HepG2 (cell line): Measurements from ENCODE around the gene UBA6. TPM values are rescaled to one million over a fixed set of nuclear protein-coding genes. Genes with fewer than 3 reads are reported as not detected.

Experiments
- ATAC-seq: fragments of 200-7000 bp; cut with Tn5 transposase; 3 replicates; pipeline ENCODE4 v1.9.1; 2020; ENCODE audit warnings: mild to moderate bottlenecking, moderate library complexity
- Bru-seq: library from RNA; stranded (reverse); fragments of 400-500 nt; gene quantifications from one replicate; lab custom pipeline; 2021; lab: Mats Ljungman, UMichigan
- BruChase-seq, 2 experiments: library from RNA; stranded (reverse); fragments of 400-500 nt; gene quantifications; one replicate each; lab custom pipeline; 2021; lab: Mats Ljungman, UMichigan
- BruUV-seq: library from RNA; stranded (reverse); fragments of 400-500 nt; replicated peaks from 2 replicates; lab custom pipeline; 2021; lab: Mats Ljungman, UMichigan
- CTCF ChIA-PET: fragments of 300-600 bp; formaldehyde crosslinking; extraction: SDS; loops from one replicate; lab custom pipeline; 2021; ENCODE audit warnings: low total read pairs, inconsistent platforms, low intra/inter-chr PET ratio; lab: Yijun Ruan, JAX
- POLR2A ChIA-PET: fragments of 350-600 bp; sonication (Branson Sonifier 250); formaldehyde crosslinking; loops from one replicate; lab custom pipeline; 2020; ENCODE audit warnings: antibody characterized with exemption, inconsistent platforms; lab: Yijun Ruan, JAX
- DNase-seq: peaks from one replicate; pipeline ENCODE4 v3.0.0-alpha.2; 2015; ENCODE audit warnings: low spot score
- FAIRE-seq: peaks from 3 replicates; lab custom pipeline; 2011; peaks lifted over from hg19 to GRCh38; lab: Jason Lieb, UNC
- H2AFZ ChIP-seq: one replicate; pipeline ENCODE4 v1.6.1; 2011; ENCODE audit warnings: low read length, inconsistent platforms
- H3K27ac ChIP-seq: fragments of 300-600 bp; 3 replicates; pipeline ENCODE4 v1.8.0; 2011; ENCODE audit warnings: mixed run types, mild to moderate bottlenecking, mixed read lengths, low read length, inconsistent platforms; ENCODE audit not compliant: insufficient read depth; ENCODE audit errors: extremely low read length
- H3K27me3 ChIP-seq, 2 experiments: fragments of 200-600 bp in 1 of 2; 2 replicates in 1 of 2; 3 replicates in 1 of 2; pipeline versions ENCODE4 v1.6.0 to v1.8.0; 2011; ENCODE audit warnings: low read length in 2 of 2, mild to moderate bottlenecking in 2 of 2, moderate library complexity in 2 of 2, inconsistent platforms in 1 of 2; ENCODE audit not compliant: insufficient read depth in 2 of 2, control insufficient read depth in 1 of 2
- H3K36me3 ChIP-seq, 2 experiments: fragments of 200-600 bp in 1 of 2; replicated peaks in 1 of 2; 2 replicates in 1 of 2; 3 replicates in 1 of 2; pipeline versions ENCODE4 v1.5.1 to v1.8.0; 2011; ENCODE audit warnings: low read length in 2 of 2, inconsistent platforms in 1 of 2; ENCODE audit not compliant: insufficient read depth in 2 of 2, control insufficient read depth in 1 of 2
- H3K4me1 ChIP-seq: 2 replicates; pipeline ENCODE4 v1.5.1; 2012; ENCODE audit warnings: low read length, inconsistent platforms; ENCODE audit not compliant: insufficient read depth
- H3K4me2 ChIP-seq: 2 replicates; pipeline ENCODE4 v1.6.0; 2011; ENCODE audit warnings: low read depth, low read length, inconsistent platforms
- H3K4me3 ChIP-seq, 3 experiments: fragments of 200-600 bp in 1 of 3; sonication (generic), shearing (Covaris generic) in 1 of 3; replicated peaks in 1 of 3; 2 replicates each; pipeline ENCODE4 v1.5.1; 2011 to 2016; ENCODE audit warnings: low read length in 3 of 3, inconsistent platforms in 2 of 3, low read depth in 2 of 3, mild to moderate bottlenecking in 2 of 3, control low read depth in 1 of 3, mixed read lengths in 1 of 3; ENCODE audit not compliant: insufficient read depth in 1 of 3
- H3K79me2 ChIP-seq: one replicate; pipeline ENCODE4 v1.6.1; 2011; ENCODE audit warnings: low read length, inconsistent platforms; ENCODE audit not compliant: insufficient read depth
- H3K9ac ChIP-seq: 2 replicates; pipeline ENCODE4 v1.6.0; 2011; ENCODE audit warnings: mild to moderate bottlenecking, low read depth, low read length, inconsistent platforms; ENCODE audit not compliant: insufficient read depth
- H3K9me3 ChIP-seq: 2 replicates; pipeline ENCODE4 v1.5.1; 2012; ENCODE audit warnings: mild to moderate bottlenecking, low read length
- H4K20me1 ChIP-seq: 2 replicates; pipeline ENCODE4 v1.6.0; 2011; ENCODE audit warnings: inconsistent platforms, mild to moderate bottlenecking, low read length, moderate library complexity; ENCODE audit not compliant: insufficient read depth
- AGO2 ChIP-seq: fragments of 200-400 bp; formaldehyde crosslinking; optimal IDR thresholded peaks from 2 replicates; pipeline ENCODE3; 2017; ENCODE audit warnings: mild to moderate bottlenecking, low read depth, low read length, moderate library complexity
- CCDC6 ChIP-seq: sonication (generic); formaldehyde crosslinking; IDR thresholded peaks from 2 replicates; pipeline ENCODE4 v1.8.1; 2022; ENCODE audit warnings: mild to moderate bottlenecking, missing genetic modification reagents, moderate library complexity
- SALL1 ChIP-seq: sonication (generic); formaldehyde crosslinking; IDR thresholded peaks from 2 replicates; pipeline ENCODE4 v1.8.0; 2022; ENCODE audit warnings: mild to moderate bottlenecking, missing genetic modification reagents
- SAP130 ChIP-seq: IDR thresholded peaks from 2 replicates; pipeline ENCODE4 v1.6.1; 2016; ENCODE audit warnings: low read depth
- SIX4 ChIP-seq: sonication (generic); formaldehyde crosslinking; IDR thresholded peaks from 2 replicates; pipeline ENCODE4 v1.4.0; 2020; ENCODE audit warnings: missing genetic modification reagents
- SPEN ChIP-seq: sonication (generic); formaldehyde crosslinking; IDR thresholded peaks from 2 replicates; pipeline ENCODE4 v1.5.1; 2020; ENCODE audit warnings: low read depth, mild to moderate bottlenecking, missing genetic modification reagents
- ZFP82 ChIP-seq: sonication (generic); formaldehyde crosslinking; IDR thresholded peaks from 2 replicates; pipeline ENCODE4 v1.5.1; 2020; ENCODE audit warnings: mild to moderate bottlenecking, missing genetic modification reagents, borderline replicate concordance
- ZNF331 ChIP-seq: sonication (generic); formaldehyde crosslinking; IDR thresholded peaks from 2 replicates; pipeline ENCODE4 v1.4.0; 2020; ENCODE audit warnings: missing genetic modification reagents
- ZNF614 ChIP-seq: IDR thresholded peaks from 2 replicates; pipeline ENCODE4 v1.6.1; 2018; ENCODE audit warnings: missing biosample characterization, missing genetic modification reagents, inconsistent platforms, borderline replicate concordance
- WGBS: methylation state at CpG from one replicate; pipeline ENCODE4 v1.1.6; 2017; ENCODE audit warnings: low lambda C conversion rate; 5-methylcytosine and 5-hydroxymethylcytosine counted together
- in situ Hi-C: cut with HindIII; loops from 2 replicates; pipeline ENCODE4 v1.10.0; 2017; ENCODE audit warnings: low pct_unique_long_range_greater_than_20kb; ENCODE audit not compliant: extremely low pct_ligation_motif_present
- intact Hi-C: fragments of 100-400 bp; cut with micrococcal nuclease; formaldehyde crosslinking; loops from one replicate; pipeline ENCODE4 v1.10.0; 2022; ENCODE audit not compliant: unreplicated experiment
- long read RNA-seq, 2 experiments: library from RNA in 1 of 2; library from polyadenylated mRNA in 1 of 2; stranded (forward) in 1 of 2; unstranded in 1 of 2; transcript quantifications; one replicate each; pipeline ENCODE4 v2.0.0, GENCODE V29; 2019 to 2022
- polyA minus RNA-seq, 3 experiments: library from RNA; depleted of rRNA, polyadenylated mRNA; stranded (reverse); fragments of >200 nt; gene quantifications; 2 replicates each; pipeline ENCODE4 v1.2.3, GENCODE V29; 2011; ENCODE audit warnings: low replicate concordance in 1 of 3
- polyA plus RNA-seq, 8 experiments: library from polyadenylated mRNA; depleted of rRNA in 3 of 8; stranded (reverse) in 7 of 8; unstranded in 1 of 8; fragments of >200 nt; fragmentation: Illumina TruSeq in 4 of 8; extraction: Trizol in 4 of 8; gene quantifications; 2 replicates each; pipeline versions ENCODE4 v1.2.1 to v1.2.3, GENCODE V29; 2011 to 2016; ENCODE audit warnings: low read depth in 4 of 8, missing spikeins in 1 of 8, mixed read lengths in 1 of 8; ENCODE audit not compliant: insufficient read depth in 1 of 8
- total RNA-seq, 5 experiments: library from RNA; depleted of rRNA; stranded (reverse); fragments of >200 nt; fragmentation: Illumina TruSeq; extraction: Trizol; gene quantifications; 2 replicates each; pipeline ENCODE4 v1.2.3, GENCODE V29; 2016; ENCODE audit warnings: low read depth in 1 of 5
- TF ChIP-seq, protein P1 (sequence below): IDR thresholded peaks from 2 replicates; pipeline ENCODE4 v1.6.1; 2016; ENCODE audit warnings: mild to moderate bottlenecking, missing biosample characterization, missing genetic modification reagents
- TF ChIP-seq, protein P2 (sequence below): sonication (generic); formaldehyde crosslinking; IDR thresholded peaks from 2 replicates; pipeline ENCODE4 v1.5.0; 2020; ENCODE audit warnings: missing genetic modification reagents

The UBA6 gene
- total RNA-seq (2016; rRNA removed; fragmentation: Illumina TruSeq; extraction: Trizol) = 75.4 and 153 TPM in 2 replicates
- total RNA-seq (2016; cell fraction: cytosol; rRNA removed; fragmentation: Illumina TruSeq; extraction: Trizol; ENCODE audit: low read depth) = 4.5 TPM in 2 replicates
- total RNA-seq (2016; cell fraction: insoluble cytoplasmic fraction; rRNA removed; fragmentation: Illumina TruSeq; extraction: Trizol) = 73.9 and 131 TPM in 2 replicates
- 12.0 and 16.0 TPM in 2 replicates for total RNA-seq (2016; cell fraction: membrane; rRNA removed; fragmentation: Illumina TruSeq; extraction: Trizol)
- 65.0 and 67.0 TPM in 2 replicates for total RNA-seq (2016; cell fraction: nucleus; rRNA removed; fragmentation: Illumina TruSeq; extraction: Trizol)
- polyA plus RNA-seq (2011; rRNA removed) = 25.6 and 33.3 TPM in 2 replicates
- polyA plus RNA-seq (2011; cell fraction: cytosol; rRNA removed) = 21.1 and 24.7 TPM in 2 replicates
- polyA plus RNA-seq (2011; cell fraction: nucleus; rRNA removed) = 53.3 and 61.9 TPM in 2 replicates
- polyA plus RNA-seq (2012) = 21.2 and 31.8 TPM in 2 replicates
- polyA plus RNA-seq (2016; cell fraction: cytosol; fragmentation: Illumina TruSeq; extraction: Trizol; ENCODE audit: low read depth) = 0.36 and 0.42 TPM in 2 replicates
- 30.7 and 31.3 TPM in 2 replicates for polyA plus RNA-seq (2016; cell fraction: insoluble cytoplasmic fraction; fragmentation: Illumina TruSeq; extraction: Trizol; ENCODE audit: low read depth)
- 1.7 and 1.8 TPM in 2 replicates for polyA plus RNA-seq (2016; cell fraction: membrane; fragmentation: Illumina TruSeq; extraction: Trizol; ENCODE audit: low read depth)
- 40.8 and 51.8 TPM in 2 replicates for polyA plus RNA-seq (2016; cell fraction: nucleus; fragmentation: Illumina TruSeq; extraction: Trizol; ENCODE audit: insufficient read depth, low read depth)
- 23.8 and 28.1 TPM in 2 replicates for polyA minus RNA-seq (2011; rRNA and poly(A)+ RNA removed; ENCODE audit: low replicate concordance)
- 87.0 and 107 TPM in 2 replicates for polyA minus RNA-seq (2011; cell fraction: cytosol; rRNA and poly(A)+ RNA removed)
- polyA minus RNA-seq (2011; cell fraction: nucleus; rRNA and poly(A)+ RNA removed) = 150 and 178 TPM in 2 replicates
- percentile 84 among the genes with signal in this experiment for Bru-seq, nascent RNA
- percentile 86 among the genes with signal in this experiment for BruChase-seq, experiment 1, labeled RNA remaining after a 6-hour chase
- BruChase-seq, experiment 2, labeled RNA remaining after a 2-hour chase = percentile 89 among the genes with signal in this experiment
- long read RNA-seq, experiment 1, partial matches to known transcripts = 2 of 25 reads
- long read RNA-seq, experiment 1, other reads (novel, unspliced or antisense) = 23 of 25 reads
- long read RNA-seq, experiment 2, partial matches to known transcripts = 1 of 25 reads
- long read RNA-seq, experiment 2, other reads (novel, unspliced or antisense) = 24 of 25 reads

DNA sequence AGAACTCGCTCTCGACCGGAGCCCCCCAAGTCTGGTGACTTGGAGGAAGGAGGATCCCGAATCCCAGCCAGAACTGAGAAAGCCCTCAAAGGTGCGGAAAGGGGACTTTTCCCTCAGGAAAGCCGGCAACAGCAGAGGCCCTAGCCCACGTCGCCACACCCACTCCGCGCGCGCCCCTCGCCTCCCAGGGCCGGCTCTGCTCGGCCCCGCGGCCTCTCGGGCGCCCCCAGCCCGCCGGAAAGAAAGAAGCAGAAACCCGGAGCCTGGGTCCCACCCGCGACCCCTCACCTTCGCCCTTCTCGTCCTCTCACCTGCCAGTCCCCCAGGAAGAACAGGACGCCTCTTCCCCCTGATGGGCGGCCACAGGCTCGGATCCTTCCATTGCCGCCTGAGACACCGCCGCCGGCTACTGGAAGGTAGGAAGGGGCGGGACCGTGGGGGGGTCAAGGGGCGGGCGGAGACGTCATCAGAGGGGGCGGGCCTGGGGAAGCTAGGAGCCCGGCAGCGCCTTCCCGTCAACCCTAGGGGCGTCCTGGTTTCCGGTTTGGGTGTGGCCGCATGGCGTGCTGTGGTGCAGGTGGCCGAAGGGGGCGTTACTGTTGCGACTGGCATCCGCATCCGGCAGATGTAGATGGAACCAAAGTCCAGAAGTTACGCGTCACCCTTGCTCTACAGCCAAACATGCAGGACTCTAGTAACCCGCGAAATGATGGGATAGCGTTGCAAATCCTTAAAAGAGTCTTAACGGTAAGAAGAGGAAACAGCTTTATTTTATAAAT, at the start of gene UBA6:
Gene UBA6, minus strand, starts transcription at position 418 of the 779 bp plus-strand sequence. Its CDS starts 36 bp downstream, at position 382.
- Histone ChIP-seq H3K4me1 (peaks cover 61% of the 10 kb centered on the region), H3K27me3 (no peaks in the 10 kb centered on the region), H3K27ac (peak within 1 kb of the TSS; percentile 84), H3K36me3 (peaks cover 0 to 2% of the 10 kb centered on the region in 2 experiments; a peak in 1 of 5 replicates), H3K9ac (peak within 1 kb of the TSS; percentile 83), H2AFZ (no peak within 1 kb of the TSS), H3K4me3 (peak within 1 kb of the TSS; percentile 87 to 89 (median 88)), H4K20me1 (peaks cover 5% of the 10 kb centered on the region; the same call in 1 of the 2 replicates), H3K4me2 (peak within 1 kb of the TSS; percentile 81), H3K79me2 (peaks cover 78% of the 10 kb centered on the region), H3K9me3 (no peaks in the 10 kb centered on the region)
- intact Hi-C loops (loop anchor here (2.0 to 5.0 kb wide), 3 partner anchors 16 to 154 kb away; partner anchors contain the start of gene CENPC), in situ Hi-C loops (no loop called here)
- ChIA-PET CTCF (no interaction called here), POLR2A (interaction anchor here (1.1 to 1.4 kb wide), 3 partner anchors 9 to 156 kb away, joined by 3 to 4 read pairs (median 4); partner anchors contain the start of gene CENPC)
- ATAC-seq (peak; percentile 97), FAIRE-seq (peak; percentile 91), DNase-seq (peak; percentile 96)
- no TSS peak for BruUV-seq
- WGBS = 0% methylated on average over 9 of the region's 57 CpGs
- TF ChIP-seq, protein P1, sequence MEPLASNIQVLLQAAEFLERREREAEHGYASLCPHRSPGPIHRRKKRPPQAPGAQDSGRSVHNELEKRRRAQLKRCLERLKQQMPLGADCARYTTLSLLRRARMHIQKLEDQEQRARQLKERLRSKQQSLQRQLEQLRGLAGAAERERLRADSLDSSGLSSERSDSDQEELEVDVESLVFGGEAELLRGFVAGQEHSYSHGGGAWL = peak; percentile 59
- TF ChIP-seq ZNF331 (peak; percentile 64; the same call in 1 of the 2 replicates), SALL1 (peak; percentile 59), CCDC6 (CRISPR knock-in tag) (peak; percentile 31; the same call in 1 of the 2 replicates), ZFP82 (peak; percentile 61; the same call in 1 of the 2 replicates), SIX4 (CRISPR knock-in tag) (0 out of 2 replicates have a peak, but pooled peaks have one; percentile 17), AGO2 (peak; percentile 53), SAP130 (CRISPR knock-in tag) (peak; percentile 93), ZNF614 (CRISPR knock-in tag) (peak; percentile 37; the same call in 1 of the 2 replicates), SPEN (CRISPR knock-in tag) (peak; percentile 78)
- TF ChIP-seq, protein P2, sequence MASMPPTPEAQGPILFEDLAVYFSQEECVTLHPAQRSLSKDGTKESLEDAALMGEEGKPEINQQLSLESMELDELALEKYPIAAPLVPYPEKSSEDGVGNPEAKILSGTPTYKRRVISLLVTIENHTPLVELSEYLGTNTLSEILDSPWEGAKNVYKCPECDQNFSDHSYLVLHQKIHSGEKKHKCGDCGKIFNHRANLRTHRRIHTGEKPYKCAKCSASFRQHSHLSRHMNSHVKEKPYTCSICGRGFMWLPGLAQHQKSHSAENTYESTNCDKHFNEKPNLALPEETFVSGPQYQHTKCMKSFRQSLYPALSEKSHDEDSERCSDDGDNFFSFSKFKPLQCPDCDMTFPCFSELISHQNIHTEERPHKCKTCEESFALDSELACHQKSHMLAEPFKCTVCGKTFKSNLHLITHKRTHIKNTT (CRISPR knock-in tag) = no peak
